Neuronal stem cell (in vitro differentiated cells): ENCODE measurements around the gene TMUB2.

Experiments
- DNase-seq: peaks from one replicate; pipeline ENCODE4 v3.0.0-alpha.2; 2013; ENCODE audit warnings: low spot score
- H2AFZ ChIP-seq: one replicate; pipeline ENCODE4 v1.6.1; 2013; ENCODE audit warnings: mild to moderate bottlenecking, low read length, inconsistent platforms
- H2AK5ac ChIP-seq: 2 replicates; pipeline ENCODE4 v1.6.1; 2013; ENCODE audit warnings: low read depth, mild to moderate bottlenecking, inconsistent platforms, low read length, moderate library complexity, mixed read lengths
- H2BK120ac ChIP-seq: 2 replicates; pipeline ENCODE4 v1.6.1; 2013; ENCODE audit warnings: low read depth, mild to moderate bottlenecking, inconsistent platforms, low read length, moderate library complexity, mixed read lengths
- H2BK12ac ChIP-seq: one replicate; pipeline ENCODE4 v1.6.1; 2013; ENCODE audit warnings: low read length, inconsistent platforms
- H2BK15ac ChIP-seq: 2 replicates; pipeline ENCODE4 v1.6.1; 2013; ENCODE audit warnings: mild to moderate bottlenecking, low read length, inconsistent platforms, mixed read lengths
- H2BK5ac ChIP-seq: one replicate; pipeline ENCODE4 v1.6.1; 2013; ENCODE audit warnings: inconsistent platforms, mild to moderate bottlenecking, low read length, moderate library complexity
- H3K14ac ChIP-seq: one replicate; pipeline ENCODE4 v1.6.1; 2013; ENCODE audit warnings: low read length, inconsistent platforms
- H3K18ac ChIP-seq: 2 replicates; pipeline ENCODE4 v1.6.1; 2013; ENCODE audit warnings: low read length, inconsistent platforms
- H3K23ac ChIP-seq: 2 replicates; pipeline ENCODE4 v1.6.1; 2013; ENCODE audit warnings: low read depth, mild to moderate bottlenecking, mixed read lengths, low read length, inconsistent platforms; ENCODE audit not compliant: poor library complexity
- H3K27ac ChIP-seq: replicated peaks from 3 replicates; pipeline ENCODE4 v1.5.1; 2013; ENCODE audit warnings: low read length, inconsistent platforms
- H3K27me3 ChIP-seq, 3 experiments: 2 replicates each; pipeline ENCODE4 v1.6.1; 2013; ENCODE audit warnings: low read length in 3 of 3, mild to moderate bottlenecking in 2 of 3, inconsistent platforms in 1 of 3, low read depth in 1 of 3, mixed read lengths in 1 of 3, moderate library complexity in 1 of 3; ENCODE audit not compliant: control insufficient read depth in 3 of 3, insufficient read depth in 3 of 3
- H3K36me3 ChIP-seq, 2 donors: replicated peaks in 1 of 2; 2 replicates each; pipeline ENCODE4 v1.6.1; 2013; ENCODE audit warnings: low read length in 2 of 2; ENCODE audit not compliant: control insufficient read depth in 2 of 2, insufficient read depth in 2 of 2
- H3K4ac ChIP-seq: 2 replicates; pipeline ENCODE4 v1.6.1; 2013; ENCODE audit warnings: inconsistent platforms, mild to moderate bottlenecking, low read length, moderate library complexity
- H3K4me1 ChIP-seq, 2 donors: 1 replicate in 1 of 2; 2 replicates in 1 of 2; pipeline ENCODE4 v1.6.1; 2013; ENCODE audit warnings: low read length in 2 of 2, low read depth in 1 of 2; ENCODE audit not compliant: control insufficient read depth in 2 of 2, insufficient read depth in 1 of 2
- H3K4me2 ChIP-seq: one replicate; pipeline ENCODE4 v1.6.1; 2013; ENCODE audit warnings: mild to moderate bottlenecking, low read length, inconsistent platforms; ENCODE audit not compliant: insufficient read depth, poor library complexity, severe bottlenecking
- H3K4me3 ChIP-seq, 2 donors: 2 replicates each; pipeline ENCODE4 v1.5.1; 2013; ENCODE audit warnings: low read length in 2 of 2, mild to moderate bottlenecking in 2 of 2, inconsistent platforms in 1 of 2, moderate library complexity in 1 of 2
- H3K79me1 ChIP-seq: one replicate; pipeline ENCODE4 v1.6.1; 2013; ENCODE audit warnings: low read depth, mild to moderate bottlenecking, inconsistent platforms, low read length, moderate library complexity
- H3K9ac ChIP-seq: one replicate; pipeline ENCODE4 v1.6.1; 2013; ENCODE audit warnings: mild to moderate bottlenecking, low read depth, low read length, inconsistent platforms; ENCODE audit not compliant: poor library complexity
- H3K9me3 ChIP-seq, 2 donors: replicated peaks in 1 of 2; 2 replicates each; pipeline versions ENCODE3 to v1.6.1; 2013; ENCODE audit warnings: low read length in 2 of 2, mild to moderate bottlenecking in 2 of 2, inconsistent platforms in 1 of 2, low read depth in 1 of 2, mixed read lengths in 1 of 2, moderate library complexity in 1 of 2; ENCODE audit not compliant: control insufficient read depth in 2 of 2, insufficient read depth in 1 of 2
- H4K8ac ChIP-seq: one replicate; pipeline ENCODE4 v1.6.1; 2013; ENCODE audit warnings: low read depth, mild to moderate bottlenecking, inconsistent platforms, low read length, moderate library complexity
- H4K91ac ChIP-seq: one replicate; pipeline ENCODE4 v1.6.1; 2013; ENCODE audit warnings: low read length, low read depth, mild to moderate bottlenecking, inconsistent platforms; ENCODE audit not compliant: poor library complexity
- WGBS, 2 donors: extraction: QIAGEN DNeasy Blood & Tissue Kit; methylation state at CpG; one replicate each; pipeline ENCODE4 v1.1.7; 2013; ENCODE audit warnings: missing lambda C conversion rate in 2 of 2, mixed read lengths in 1 of 2; ENCODE audit not compliant: insufficient read length in 2 of 2, insufficient replicate concordance in 1 of 2; ENCODE audit errors: extremely low coverage in 2 of 2; 5-methylcytosine and 5-hydroxymethylcytosine counted together

TMUB2 gene

DNA sequence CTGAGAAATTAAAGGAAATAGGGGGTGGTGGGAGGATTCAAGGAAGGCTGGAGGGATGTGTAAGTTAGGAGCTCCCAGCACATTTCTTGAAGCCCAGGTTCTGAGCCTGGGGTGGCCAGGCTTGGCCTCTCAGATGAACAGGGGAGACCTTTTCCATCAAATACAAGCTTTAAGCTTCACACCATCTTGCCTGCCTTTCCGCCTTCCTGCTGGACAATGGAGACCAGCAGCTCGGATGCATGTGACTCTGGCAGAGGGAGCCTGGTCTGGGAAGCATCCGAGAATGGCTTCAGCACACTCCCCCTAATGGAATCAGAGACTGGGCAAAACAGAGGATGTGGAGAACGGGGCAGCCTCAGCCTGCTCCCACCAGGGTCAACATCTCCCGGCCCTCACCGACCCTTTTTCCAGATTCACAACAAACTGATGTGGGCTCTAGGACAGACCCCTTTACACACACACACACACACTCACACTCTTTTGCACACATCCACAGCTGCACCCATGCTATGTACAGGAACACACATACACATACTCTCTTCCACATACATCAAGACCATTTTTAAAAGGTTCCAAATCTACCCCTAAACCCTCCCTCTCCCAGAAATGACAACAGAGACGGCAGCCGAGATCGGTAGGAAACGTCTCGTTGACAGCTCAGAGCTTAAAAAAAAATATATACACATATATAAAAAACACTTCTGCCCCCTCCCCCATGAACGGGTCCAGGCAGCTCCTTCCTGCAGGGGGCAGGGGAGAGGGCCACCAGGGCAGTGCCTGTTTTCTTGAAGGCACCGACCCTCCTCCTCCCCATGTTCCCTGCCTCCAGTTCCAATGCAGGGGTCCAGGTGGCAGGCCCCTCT, 19.4 kb downstream of the TMUB2 start:
- Histone ChIP-seq H2BK5ac (no peak overlapping the region), H3K14ac (no peak overlapping the region), H3K4ac (no peak overlapping the region), H4K8ac (no peak overlapping the region), H3K4me1 (peaks cover 2% of the 10 kb centered on the region in 2 donors), H2BK12ac (no peak overlapping the region), H2BK120ac (no peak overlapping the region), H3K27ac (no peak overlapping the region), H3K18ac (no peak overlapping the region), H3K4me3 (no peak overlapping the region), H2AFZ (no peak overlapping the region), H3K9ac (peak overlapping the region; percentile 9), H3K23ac (no peak overlapping the region), H3K4me2 (no peak overlapping the region), H3K9me3 (peaks cover 0 to 1% of the 10 kb centered on the region in 2 donors), H2BK15ac (no peak overlapping the region), H3K27me3 (no peaks in the 10 kb centered on the region), H3K79me1 (peaks cover 4% of the 10 kb centered on the region), H4K91ac (no peak overlapping the region), H2AK5ac (no peak overlapping the region), H3K36me3 (peaks cover 27 to 49% of the 10 kb centered on the region in 2 donors)
- no CpG with 5 or more reads among the region's 13 CpGs for WGBS, 2 donors
- no peak for DNase-seq

GRCh38 chr17:44206825-44207155, 20.0 kb downstream of the TMUB2 start:
- Histone ChIP-seq H3K27ac (no peak overlapping the region), H3K9ac (no peak overlapping the region), H3K27me3 (no peaks in the 10 kb centered on the region), H3K18ac (no peak overlapping the region), H3K14ac (no peak overlapping the region), H2BK15ac (no peak overlapping the region), H2BK5ac (no peak overlapping the region), H3K4me1 (peaks cover 2% of the 10 kb centered on the region in 2 donors), H3K4me3 (no peak overlapping the region), H3K4ac (no peak overlapping the region), H3K79me1 (peaks cover 4% of the 10 kb centered on the region), H4K8ac (no peak overlapping the region), H3K4me2 (no peak overlapping the region), H4K91ac (no peak overlapping the region), H2AFZ (no peak overlapping the region), H3K9me3 (peaks cover 0 to 1% of the 10 kb centered on the region in 2 donors), H3K36me3 (peaks cover 33 to 55% of the 10 kb centered on the region in 2 donors), H2AK5ac (no peak overlapping the region), H2BK12ac (no peak overlapping the region), H3K23ac (no peak overlapping the region), H2BK120ac (no peak overlapping the region)
- DNase-seq, result no peak
- no CpG with 5 or more reads among the region's 6 CpGs for WGBS, 2 donors

DNA sequence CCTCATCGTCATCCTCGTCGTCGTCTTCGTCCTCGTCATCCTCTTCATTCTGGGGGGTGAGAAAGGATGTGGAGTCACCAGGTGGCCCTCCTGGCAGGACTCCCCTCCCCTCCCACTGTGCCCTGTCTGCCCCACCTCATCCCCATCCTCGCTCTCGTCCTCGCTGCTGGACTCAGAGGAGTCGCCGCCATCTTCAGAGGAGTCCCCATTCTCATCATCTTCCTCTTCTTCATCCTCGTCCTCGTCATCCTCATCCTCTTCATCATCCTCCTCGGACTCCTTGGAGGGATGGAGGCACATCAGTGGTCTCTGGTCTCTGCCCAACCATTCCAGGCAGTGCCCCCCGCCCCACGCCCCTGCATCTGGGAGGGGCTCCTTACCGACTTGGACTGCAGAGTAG, 20.5 kb downstream of the TMUB2 start:
- no peak overlapping the region for H3K27ac ChIP-seq
- no peak overlapping the region for H2BK120ac ChIP-seq
- H2AK5ac ChIP-seq, result no peak overlapping the region
- peaks cover 33 to 59% of the 10 kb centered on the region in 2 donors for H3K36me3 ChIP-seq
- no peak overlapping the region for H3K4me3 ChIP-seq
- no peak overlapping the region for H3K23ac ChIP-seq
- no peak overlapping the region for H2BK12ac ChIP-seq
- DNase-seq, result no peak
- no peak overlapping the region for H2AFZ ChIP-seq
- no peak overlapping the region for H4K91ac ChIP-seq
- H3K79me1 ChIP-seq, result peaks cover 4% of the 10 kb centered on the region
- WGBS, 2 donors, result 100% methylated on average over 2 of the region's 17 CpGs; no CpG with 5 or more reads in 1 of the 2 donors
- peaks cover 2% of the 10 kb centered on the region in 2 donors for H3K4me1 ChIP-seq
- H3K9ac ChIP-seq, result no peak overlapping the region
- no peak overlapping the region for H4K8ac ChIP-seq
- no peak overlapping the region for H3K14ac ChIP-seq
- no peak overlapping the region for H3K18ac ChIP-seq
- H3K9me3 ChIP-seq, result peaks cover 0 to 1% of the 10 kb centered on the region in 2 donors
- no peak overlapping the region for H3K4me2 ChIP-seq
- H3K4ac ChIP-seq, result no peak overlapping the region
- no peak overlapping the region for H2BK15ac ChIP-seq
- no peak overlapping the region for H2BK5ac ChIP-seq
- H3K27me3 ChIP-seq, result no peaks in the 10 kb centered on the region

DNA sequence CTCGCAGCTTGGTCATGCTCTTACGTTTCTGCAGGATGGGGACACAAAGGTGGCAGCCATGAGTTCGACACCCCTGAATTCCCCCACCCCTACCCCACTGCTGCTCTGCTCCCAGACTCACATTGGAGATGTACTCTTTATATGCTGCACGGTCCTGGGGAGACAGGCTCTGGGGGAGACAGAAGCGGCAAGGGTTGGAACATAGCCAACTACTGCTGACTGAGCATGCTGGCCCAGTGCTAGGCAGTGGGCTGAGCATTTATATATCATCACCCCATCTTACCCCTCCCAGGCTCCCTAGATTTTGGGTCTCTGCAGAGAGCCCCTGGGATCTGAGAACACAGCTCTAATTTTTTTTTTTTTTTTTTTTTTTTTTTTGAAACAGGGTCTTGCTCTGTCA, 21.0 kb downstream of the TMUB2 start:
- peaks cover 0 to 1% of the 10 kb centered on the region in 2 donors for H3K9me3 ChIP-seq
- H3K27me3 ChIP-seq, result no peaks in the 10 kb centered on the region
- H4K8ac ChIP-seq, result no peak overlapping the region
- no peak overlapping the region for H3K23ac ChIP-seq
- H3K9ac ChIP-seq, result no peak overlapping the region
- H3K4me1 ChIP-seq, result peaks cover 2% of the 10 kb centered on the region in 2 donors
- H2AK5ac ChIP-seq, result no peak overlapping the region
- no peak overlapping the region for H3K14ac ChIP-seq
- no CpG with 5 or more reads among the region's 5 CpGs for WGBS, 2 donors
- H2BK15ac ChIP-seq, result no peak overlapping the region
- no peak overlapping the region for H2BK120ac ChIP-seq
- peaks cover 33 to 63% of the 10 kb centered on the region in 2 donors for H3K36me3 ChIP-seq
- H3K27ac ChIP-seq, result no peak overlapping the region
- no peak overlapping the region for H2BK12ac ChIP-seq
- no peak for DNase-seq
- H2AFZ ChIP-seq, result no peak overlapping the region
- no peak overlapping the region for H3K18ac ChIP-seq
- H4K91ac ChIP-seq, result no peak overlapping the region
- H3K4ac ChIP-seq, result no peak overlapping the region
- H3K4me2 ChIP-seq, result no peak overlapping the region
- H2BK5ac ChIP-seq, result no peak overlapping the region
- H3K79me1 ChIP-seq, result peaks cover 7% of the 10 kb centered on the region
- no peak overlapping the region for H3K4me3 ChIP-seq
